HCT116 (cell line): ENCODE measurements around the gene SLC17A2. TPM values are rescaled to one million over a fixed set of nuclear protein-coding genes. Genes with fewer than 3 reads are reported as not detected.

ENCODE experiments used
- ATAC-seq: fragments of 200-7000 bp; cut with Tn5 transposase; 2 replicates; pipeline ENCODE4 v1.9.1; 2020; ENCODE audit warnings: mild to moderate bottlenecking, moderate library complexity
- BruUV-seq: library from RNA; stranded (reverse); fragments of 400-500 nt; replicated peaks from 2 replicates; lab custom pipeline; 2021; lab: Mats Ljungman, UMichigan
- CTCF ChIA-PET: fragments of 300-600 bp; sonication (Branson Sonifier 250); formaldehyde crosslinking; loops from one replicate; lab custom pipeline; 2021; ENCODE audit warnings: antibody characterized with exemption; lab: Charles Lee
- POLR2A ChIA-PET: fragments of 300-600, 350-600 bp; sonication (Branson Sonifier 250); formaldehyde crosslinking; loops from one replicate; lab custom pipeline; 2021; ENCODE audit warnings: antibody characterized with exemption; lab: Charles Lee
- RAD21 ChIA-PET, 2 experiments: fragments of 300-600 bp; sonication (Branson Sonifier 250); formaldehyde crosslinking; loops; one replicate each; lab custom pipeline; 2023; ENCODE audit warnings: low total read pairs in 2 of 2; ENCODE audit not compliant: uncharacterized antibody in 2 of 2, unreplicated experiment in 2 of 2, low non-redundant PET in 1 of 2; lab: Charles Lee
- DNase-seq: peaks from one replicate; pipeline ENCODE4 v3.0.0-alpha.2; 2010; ENCODE audit warnings: low read depth, low spot score
- H2AFZ ChIP-seq: fragments of 200-600 bp; shearing (Covaris generic), sonication (generic); 2 replicates; pipeline ENCODE4 v1.6.1; 2017; ENCODE audit warnings: low read depth, mixed run types, mixed read lengths, antibody characterized with exemption, low read length; ENCODE audit not compliant: poor library complexity, severe bottlenecking
- H3K27ac ChIP-seq: 2 replicates; pipeline ENCODE4 v1.5.1; 2012; ENCODE audit warnings: low read depth, low read length
- H3K27me3 ChIP-seq: fragments of 200-600 bp; sonication (generic); 2 replicates; pipeline ENCODE4 v1.6.1; 2016; ENCODE audit warnings: mixed run types, low read length, mixed read lengths; ENCODE audit not compliant: insufficient read depth
- H3K36me3 ChIP-seq, 2 experiments: fragments of 200-500 bp in 1 of 2; fragments of 200-600 bp in 1 of 2; sonication (Bioruptor generic) in 1 of 2; sonication (generic) in 1 of 2; 2 replicates each; pipeline versions ENCODE4 v1.5.1 to v1.6.1; 2014 to 2016; ENCODE audit warnings: low read length in 2 of 2, inconsistent platforms in 1 of 2, mixed read lengths in 1 of 2, mixed run types in 1 of 2; ENCODE audit not compliant: insufficient read depth in 2 of 2, control insufficient read depth in 1 of 2
- H3K4me1 ChIP-seq, 2 experiments: fragments of 200-600 bp in 1 of 2; sonication (generic) in 1 of 2; 2 replicates each; pipeline versions ENCODE4 v1.5.1 to v1.6.1; 2012 to 2017; ENCODE audit warnings: low read length in 2 of 2, inconsistent platforms in 1 of 2, mild to moderate bottlenecking in 1 of 2, mixed read lengths in 1 of 2, mixed run types in 1 of 2, moderate library complexity in 1 of 2; ENCODE audit not compliant: insufficient read depth in 2 of 2, control insufficient read depth in 1 of 2
- H3K4me2 ChIP-seq: fragments of 200-600 bp; sonication (generic); 2 replicates; pipeline ENCODE4 v1.6.1; 2017; ENCODE audit warnings: mixed run types, low read length, mixed read lengths
- H3K4me3 ChIP-seq, 2 experiments: fragments of 200-600 bp in 1 of 2; sonication (generic) in 1 of 2; replicated peaks in 1 of 2; 2 replicates each; pipeline ENCODE4 v1.5.1; 2011 to 2016; ENCODE audit warnings: low read length in 2 of 2, control low read depth in 1 of 2, low read depth in 1 of 2, mild to moderate bottlenecking in 1 of 2, mixed read lengths in 1 of 2, mixed run types in 1 of 2
- H3K79me2 ChIP-seq: fragments of 200-600 bp; sonication (generic); 2 replicates; pipeline ENCODE4 v1.6.1; 2017; ENCODE audit warnings: mild to moderate bottlenecking, mixed run types, low read length, moderate library complexity, mixed read lengths; ENCODE audit not compliant: insufficient read depth
- H3K9ac ChIP-seq: fragments of 200-600 bp; sonication (generic); 2 replicates; pipeline ENCODE4 v1.6.1; 2016; ENCODE audit warnings: low read length, mixed read lengths
- H3K9me2 ChIP-seq: fragments of 200-600 bp; sonication (generic), shearing (Covaris generic); 2 replicates; pipeline ENCODE4 v1.6.1; 2017; ENCODE audit warnings: mixed run types, mild to moderate bottlenecking, moderate library complexity; ENCODE audit not compliant: insufficient read depth
- H3K9me3 ChIP-seq, 2 experiments: fragments of 200-500 bp in 1 of 2; fragments of 200-600 bp in 1 of 2; sonication (Bioruptor generic) in 1 of 2; sonication (generic) in 1 of 2; 2 replicates each; pipeline ENCODE4 v1.6.1; 2014 to 2017; ENCODE audit warnings: low read length in 2 of 2, mixed read lengths in 2 of 2, inconsistent platforms in 1 of 2, low read depth in 1 of 2, mild to moderate bottlenecking in 1 of 2, mixed run types in 1 of 2, moderate library complexity in 1 of 2; ENCODE audit not compliant: control insufficient read depth in 1 of 2, insufficient read depth in 1 of 2
- H4K20me1 ChIP-seq: fragments of 200-600 bp; sonication (generic), shearing (Covaris generic); 2 replicates; pipeline ENCODE4 v1.6.1; 2017; ENCODE audit warnings: mixed run types, mild to moderate bottlenecking, moderate library complexity; ENCODE audit not compliant: insufficient read depth
- ATF3 ChIP-seq: IDR thresholded peaks from 2 replicates; pipeline ENCODE4 v1.6.1; 2012
- CBX3 ChIP-seq: IDR thresholded peaks from 2 replicates; pipeline ENCODE4 v1.6.1; 2012; ENCODE audit warnings: low read depth
- CEBPB ChIP-seq: IDR thresholded peaks from 2 replicates; pipeline ENCODE4 v1.6.1; 2012; ENCODE audit warnings: low read depth
- ELF1 ChIP-seq: IDR thresholded peaks from 2 replicates; pipeline ENCODE4 v1.6.1; 2012; ENCODE audit warnings: low read depth, borderline replicate concordance
- EZH2 ChIP-seq: fragments of 200-600 bp; sonication (generic); IDR thresholded peaks from 2 replicates; pipeline ENCODE4 v1.6.1; 2017; ENCODE audit warnings: antibody characterized with exemption, mixed run types
- FOSL1 ChIP-seq: IDR thresholded peaks from 2 replicates; pipeline ENCODE4 v1.6.1; 2012; ENCODE audit warnings: low read depth
- JUND ChIP-seq: IDR thresholded peaks from 2 replicates; pipeline ENCODE4 v1.6.1; 2012
- POLR2A ChIP-seq: IDR thresholded peaks from 2 replicates; pipeline ENCODE4 v1.7.0; 2011; ENCODE audit warnings: borderline replicate concordance; ENCODE audit not compliant: insufficient read depth, insufficient read length; ENCODE audit errors: extremely low read depth
- RAD21 ChIP-seq: IDR thresholded peaks from 2 replicates; pipeline ENCODE4 v1.6.1; 2012; ENCODE audit warnings: low read depth, mild to moderate bottlenecking
- REST ChIP-seq: IDR thresholded peaks from 2 replicates; pipeline ENCODE4 v1.6.1; 2012; ENCODE audit warnings: low read depth
- SP1 ChIP-seq: IDR thresholded peaks from 2 replicates; pipeline ENCODE4 v1.6.1; 2012; ENCODE audit warnings: low read depth
- TCF7L2 ChIP-seq: IDR thresholded peaks from 2 replicates; pipeline ENCODE4 v1.7.0; 2011; ENCODE audit warnings: borderline replicate concordance, inconsistent platforms; ENCODE audit not compliant: insufficient read depth, insufficient read length; ENCODE audit errors: extremely low read depth
- YY1 ChIP-seq: IDR thresholded peaks from 2 replicates; pipeline ENCODE4 v1.6.1; 2011; ENCODE audit warnings: low read length, low read depth, moderate library complexity, mild to moderate bottlenecking; ENCODE audit not compliant: insufficient replicate concordance; ENCODE audit errors: extremely low read depth
- ZFX ChIP-seq: fragments of 450-650 bp; IDR thresholded peaks from 2 replicates; pipeline ENCODE4 v1.6.1; 2017
- intact Hi-C: fragments of 100-400 bp; cut with micrococcal nuclease; formaldehyde crosslinking; loops from 2 replicates; pipeline ENCODE4 v1.10.0; 2022
- total RNA-seq: library from RNA; stranded (reverse); gene quantifications from one replicate; pipeline ENCODE4 v1.2.1, GENCODE V29; 2021; ENCODE audit not compliant: unreplicated experiment

The SLC17A2 gene
- total RNA-seq, 1 experiment from 2014 or later = not detected

- ChIA-PET CTCF (no interaction called here), POLR2A (no interaction called here)
- DNase-seq = no peak
- no peak overlapping the region for H2AFZ ChIP-seq
- H3K27ac ChIP-seq = no peak overlapping the region
- H3K9me3 ChIP-seq = no peaks in the 10 kb centered on the region; a peak in 1 of 4 replicates
- no peaks in the 10 kb centered on the region for H3K79me2 ChIP-seq
- H3K4me3 ChIP-seq = no peak overlapping the region
- no peaks in the 10 kb centered on the region for H3K36me3 ChIP-seq
- no peak for TF ChIP-seq ATF3
- no peak for TF ChIP-seq TCF7L2
- no peak for TF ChIP-seq RAD21
- no peak for TF ChIP-seq REST
- TF ChIP-seq, all 23 proteins: peak for 0
- Histone ChIP-seq H3K9me2 (no peaks in the 10 kb centered on the region), H4K20me1 (no peaks in the 10 kb centered on the region), H3K4me1 (no peaks in the 10 kb centered on the region), H3K9ac (no peak overlapping the region), H3K27me3 (no peaks in the 10 kb centered on the region), H3K4me2 (no peak overlapping the region)
- ATAC-seq = no peak
- no TSS peak for BruUV-seq
- RAD21 ChIA-PET = no interaction called here
- intact Hi-C loops = no loop called here
Observed at GRCh38 chr6:25953733-25954132, 23.2 kb upstream of the SLC17A2 start.

GRCh38 chr6:25952535-25952934 lies 22.0 kb upstream of the SLC17A2 start:
- ChIA-PET RAD21 (no interaction called here), POLR2A (no interaction called here)
- Histone ChIP-seq H3K36me3 (no peaks in the 10 kb centered on the region), H3K9ac (no peak overlapping the region), H3K79me2 (no peaks in the 10 kb centered on the region), H3K27ac (no peak overlapping the region), H4K20me1 (no peaks in the 10 kb centered on the region), H3K9me2 (no peaks in the 10 kb centered on the region), H3K4me2 (no peak overlapping the region), H3K4me1 (no peaks in the 10 kb centered on the region), H2AFZ (no peak overlapping the region)
- intact Hi-C loops = no loop called here
- no peak for DNase-seq
- no peak for ATAC-seq
- BruUV-seq = no TSS peak
- TF ChIP-seq RAD21 = no peak
- TF ChIP-seq JUND = no peak
- no peak for TF ChIP-seq FOSL1
- TF ChIP-seq TCF7L2 = no peak
- TF ChIP-seq POLR2A = no peak
- TF ChIP-seq SP1 = no peak
- no peak for TF ChIP-seq YY1
- TF ChIP-seq EZH2 = no peak
- TF ChIP-seq REST = no peak
- TF ChIP-seq CBX3 = no peak
- no peak for TF ChIP-seq CEBPB
- TF ChIP-seq ELF1 = no peak
- TF ChIP-seq ZFX = no peak
- no peak for TF ChIP-seq ATF3
- TF ChIP-seq, all 23 proteins: peak for 0
- CTCF ChIA-PET = no interaction called here
- Histone ChIP-seq H3K4me3 (no peak overlapping the region), H3K27me3 (no peaks in the 10 kb centered on the region), H3K9me3 (no peaks in the 10 kb centered on the region)
